Activated CD4-positive, CD25-positive, alpha-beta regulatory T cell (primary cell): Measurements from ENCODE around the gene PLAGL1.
"Not testable (repeated sequence)": the region's sequence is repeated elsewhere in the genome, so short reads cannot be mapped to it uniquely, and the experiment has no call there.

Source experiments
- DNase-seq, 4 experiments: peaks; one replicate each; lab custom pipeline; 2025; lab: John Stamatoyannopoulos, UW

PLAGL1 gene, protein sequence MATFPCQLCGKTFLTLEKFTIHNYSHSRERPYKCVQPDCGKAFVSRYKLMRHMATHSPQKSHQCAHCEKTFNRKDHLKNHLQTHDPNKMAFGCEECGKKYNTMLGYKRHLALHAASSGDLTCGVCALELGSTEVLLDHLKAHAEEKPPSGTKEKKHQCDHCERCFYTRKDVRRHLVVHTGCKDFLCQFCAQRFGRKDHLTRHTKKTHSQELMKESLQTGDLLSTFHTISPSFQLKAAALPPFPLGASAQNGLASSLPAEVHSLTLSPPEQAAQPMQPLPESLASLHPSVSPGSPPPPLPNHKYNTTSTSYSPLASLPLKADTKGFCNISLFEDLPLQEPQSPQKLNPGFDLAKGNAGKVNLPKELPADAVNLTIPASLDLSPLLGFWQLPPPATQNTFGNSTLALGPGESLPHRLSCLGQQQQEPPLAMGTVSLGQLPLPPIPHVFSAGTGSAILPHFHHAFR

DNA sequence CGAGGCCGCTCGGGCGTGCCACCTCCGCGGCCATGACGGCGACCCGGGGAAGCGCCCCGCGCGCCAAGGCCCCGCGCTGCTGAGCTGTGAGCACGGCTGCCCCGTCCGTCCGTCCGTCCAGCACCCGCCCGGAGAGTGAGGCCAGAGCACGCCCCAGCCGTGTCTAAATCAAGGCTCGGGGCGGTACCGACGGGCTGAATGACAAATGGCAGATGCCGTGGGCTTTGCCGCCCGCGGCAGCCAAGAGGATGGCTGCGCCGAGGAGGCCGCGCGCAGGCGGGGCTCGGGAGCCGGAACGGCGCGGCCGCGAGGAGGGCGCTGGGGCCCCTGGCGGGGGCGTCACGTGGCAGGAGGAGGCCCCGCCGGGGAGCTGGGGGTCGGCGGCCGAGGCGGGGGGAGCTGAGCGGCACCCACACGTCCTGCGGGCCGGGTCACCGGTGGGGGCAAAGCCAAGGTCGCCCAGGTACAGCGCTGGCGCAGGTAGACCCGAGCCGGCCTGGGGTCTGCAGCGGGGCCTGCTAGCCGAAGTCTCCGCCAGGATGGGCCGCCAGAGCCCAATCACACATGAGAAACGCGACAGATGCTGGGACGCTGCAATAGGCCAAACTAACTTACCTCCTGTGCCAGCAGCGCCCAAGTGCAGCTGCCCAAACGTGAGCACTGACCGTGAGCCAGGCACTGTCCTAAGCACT, at the start of gene PLAGL1:
Gene PLAGL1 (minus strand): TSS at position 140 of the 692 bp plus-strand sequence. CDS start 60,123 bp downstream, outside the sequence.
- DNase-seq: no peak

DNA sequence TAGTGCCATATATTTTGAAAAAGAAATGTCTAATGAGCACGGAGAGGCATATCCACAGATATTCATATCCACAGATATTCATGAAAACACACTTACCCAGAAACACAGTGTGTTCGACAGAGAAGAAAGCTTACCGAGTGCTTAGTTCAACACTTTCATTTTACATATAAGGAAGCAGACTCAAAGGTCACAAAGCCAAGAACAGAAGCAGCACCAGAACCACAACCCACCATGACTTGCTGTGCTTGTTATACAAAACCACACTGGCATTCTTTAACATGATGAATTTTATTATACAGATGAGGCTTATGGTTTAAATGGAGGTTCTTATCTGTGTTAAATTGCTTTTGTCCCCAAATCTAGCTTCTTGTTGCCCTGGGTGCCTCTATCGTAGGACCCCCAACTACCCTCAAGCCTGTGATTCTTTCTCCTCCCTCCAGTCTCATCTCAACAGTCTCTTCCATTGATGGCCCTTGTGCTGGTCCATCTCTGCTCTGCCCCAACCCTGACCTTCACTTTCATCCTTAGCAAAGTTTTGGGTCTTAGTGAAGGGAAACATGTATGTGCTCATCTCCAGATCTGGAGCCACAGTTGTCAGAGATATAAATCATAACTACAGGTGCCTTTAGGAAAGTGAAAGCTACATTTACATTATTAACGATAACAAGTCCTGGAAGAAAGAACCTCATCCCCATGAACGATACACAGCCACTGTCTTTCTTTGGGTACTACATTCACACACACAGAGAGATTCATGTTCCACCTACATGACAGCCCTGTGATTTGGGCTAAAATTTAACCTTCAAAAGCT, 47.3 kb upstream of the PLAGL1 start:
- DNase-seq: no peak

DNA sequence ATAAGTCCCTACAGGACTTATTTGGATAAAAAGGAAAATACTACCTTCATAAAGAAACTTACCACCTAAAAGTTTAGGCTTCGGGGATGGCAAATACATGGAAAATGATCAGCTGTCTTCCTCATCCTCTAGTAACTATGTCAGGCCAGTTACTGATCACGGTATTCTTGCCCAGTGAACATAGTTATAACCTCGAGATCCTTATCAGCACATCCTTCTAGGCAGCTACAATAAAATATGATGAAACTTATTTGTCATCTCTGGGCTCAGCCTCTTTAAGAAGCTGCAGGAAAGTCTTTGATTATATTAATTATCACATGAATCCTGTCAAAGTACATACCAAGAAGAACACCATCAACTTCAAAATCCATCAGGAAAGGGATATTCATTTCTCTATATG, 45.5 kb upstream of the PLAGL1 start:
- DNase-seq: no peak

DNA sequence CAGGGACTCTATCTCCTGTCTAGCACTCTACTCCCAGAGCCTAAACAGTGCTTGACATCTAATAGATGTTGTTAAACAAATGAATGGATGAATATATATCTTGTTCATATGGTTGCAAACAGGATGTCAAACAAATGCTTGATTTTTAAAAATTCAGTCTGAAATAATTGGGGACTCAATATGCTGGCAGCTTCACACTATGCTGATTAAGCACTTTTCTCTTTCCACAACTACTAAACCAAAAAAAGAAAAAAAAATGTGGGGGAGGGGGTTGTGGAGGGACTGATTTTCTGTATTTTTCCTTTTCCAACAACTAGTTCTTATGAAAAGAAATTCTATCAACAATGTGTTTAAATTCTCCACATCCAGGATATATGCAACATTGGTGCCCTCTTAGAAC, 44.4 kb upstream of the PLAGL1 start:
- DNase-seq: no peak

DNA sequence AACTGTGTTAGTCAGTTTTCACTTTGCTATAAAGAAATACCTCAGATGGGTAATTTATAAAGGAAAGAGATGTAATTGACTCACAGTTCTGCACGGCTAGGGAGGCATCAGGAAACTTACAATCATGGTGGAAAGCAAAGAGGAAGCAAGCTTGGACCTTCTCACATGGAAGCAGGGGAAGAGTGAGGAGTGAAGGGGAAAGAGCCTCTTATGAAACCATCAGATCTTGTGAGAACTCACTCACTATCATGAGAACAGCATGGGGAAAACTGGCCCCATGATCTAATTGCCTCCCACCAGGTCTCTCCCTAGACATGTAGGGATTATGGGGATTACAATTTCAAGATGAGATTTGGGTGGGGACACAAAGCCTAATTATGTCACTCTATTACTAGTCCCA, 41.3 kb upstream of the PLAGL1 start:
- DNase-seq: no peak

DNA sequence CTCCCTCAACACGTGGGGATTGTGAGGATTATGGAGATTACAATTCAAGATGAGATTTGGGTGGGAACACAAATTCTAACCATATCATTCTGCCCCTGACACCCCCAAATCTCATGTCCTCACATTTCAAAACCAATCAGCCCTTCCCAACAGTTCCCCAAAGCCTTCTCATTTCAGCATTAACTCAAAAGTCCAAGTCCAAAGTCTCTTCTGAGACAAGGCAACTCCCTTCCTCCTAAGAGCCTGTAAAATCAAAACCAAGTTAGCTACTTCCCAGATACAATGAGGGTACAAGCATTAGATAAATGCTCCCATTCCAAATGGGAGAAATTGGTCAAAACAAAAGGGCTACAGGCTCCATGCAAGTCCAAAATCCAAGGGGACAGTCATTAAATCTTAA, 39.6 kb upstream of the PLAGL1 start:
- DNase-seq: no peak

DNA sequence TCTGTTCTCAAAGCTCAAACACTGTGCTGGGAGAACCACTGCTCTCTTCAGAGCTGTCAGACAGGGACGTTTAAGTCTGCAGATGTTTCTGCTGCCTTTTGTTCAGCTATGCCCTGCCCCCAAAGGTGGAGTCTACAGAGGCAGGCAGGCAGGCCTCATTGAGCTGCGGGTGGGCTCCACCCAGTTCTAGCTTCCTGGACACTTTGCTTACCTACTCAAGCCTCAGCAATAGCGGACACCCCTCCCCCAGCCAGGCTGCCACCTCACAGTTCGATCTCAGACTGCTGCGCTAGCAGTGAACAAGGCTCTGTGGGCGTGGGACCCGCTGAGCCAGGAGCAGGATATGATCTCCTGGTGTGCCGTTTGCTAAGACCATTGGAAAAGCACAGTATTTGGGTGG, 38.6 kb upstream of the PLAGL1 start:
- not testable (repeated sequence) for DNase-seq

DNA sequence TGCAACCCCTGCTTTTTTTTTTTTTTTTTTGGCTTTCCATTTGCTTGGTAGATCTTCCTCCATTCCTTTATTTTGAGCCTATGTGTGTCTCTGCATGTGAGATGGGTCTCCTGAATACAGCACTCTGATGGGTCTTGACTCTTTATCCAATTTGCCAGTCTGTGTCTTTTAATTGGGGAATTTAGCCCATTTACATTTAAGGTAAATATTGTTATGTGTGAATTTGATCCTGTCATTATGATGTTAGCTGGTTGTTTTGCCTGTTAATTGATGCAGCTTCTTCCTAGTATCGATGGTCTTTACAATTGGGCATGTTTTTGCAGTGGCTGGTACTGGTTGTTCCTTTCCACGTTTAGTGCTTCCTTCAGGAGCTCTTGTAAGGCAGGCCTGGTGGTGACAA, 36.9 kb upstream of the PLAGL1 start:
- DNase-seq: not testable (repeated sequence)

DNA sequence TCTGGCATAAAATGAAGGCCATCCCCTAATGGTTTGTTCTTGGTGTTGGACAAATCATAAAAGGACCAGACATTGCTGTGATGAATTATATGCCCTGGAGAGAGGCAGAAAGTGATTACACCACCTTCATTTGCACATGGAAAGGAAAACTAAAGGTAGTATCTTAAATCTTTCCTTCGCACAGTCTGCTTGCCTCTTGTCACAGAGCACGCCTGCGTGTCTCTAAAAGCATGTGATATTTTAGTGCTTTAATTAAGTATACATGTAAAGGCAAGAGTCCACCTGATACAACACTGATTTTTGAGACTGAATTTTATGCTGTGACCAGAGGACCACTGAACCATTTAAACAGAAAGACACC, 28.8 kb upstream of the PLAGL1 start:
- DNase-seq: no peak

DNA sequence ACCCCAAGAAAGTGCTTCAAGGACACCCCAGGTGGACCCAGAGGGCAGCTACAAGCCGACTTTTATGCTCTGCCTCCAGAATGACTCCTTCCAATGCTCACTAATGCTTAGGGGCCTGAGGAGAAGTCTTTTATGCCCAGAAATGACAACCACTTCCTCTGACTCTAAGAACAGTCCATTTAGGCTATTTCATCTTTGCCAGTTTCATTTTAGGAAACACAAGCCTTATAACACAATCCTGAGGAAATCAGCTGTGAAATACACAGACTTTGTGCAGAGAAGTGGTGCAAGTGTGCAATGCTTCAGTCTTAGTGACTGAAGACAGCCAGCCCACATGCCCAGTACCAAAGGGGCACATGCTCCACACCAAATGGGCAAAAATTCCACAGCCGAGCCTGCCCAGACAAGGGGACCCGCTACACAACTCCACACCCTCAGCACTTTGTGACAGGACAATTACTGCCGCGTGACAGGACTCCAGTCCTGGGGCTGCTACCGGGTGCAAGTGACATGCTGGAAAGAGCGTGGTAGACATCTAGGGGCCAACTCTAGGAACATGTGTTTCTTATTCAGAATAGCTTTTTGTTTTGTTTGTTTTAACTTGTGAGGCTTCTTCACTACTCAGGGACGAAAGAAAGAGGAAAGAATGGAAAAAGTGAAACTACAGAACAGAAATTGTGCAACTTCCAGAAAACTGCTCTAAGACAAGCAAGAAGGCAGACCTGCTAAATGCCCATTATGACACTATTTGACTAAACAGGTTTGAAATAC, 28.2 kb upstream of the PLAGL1 start:
- DNase-seq: no peak

DNA sequence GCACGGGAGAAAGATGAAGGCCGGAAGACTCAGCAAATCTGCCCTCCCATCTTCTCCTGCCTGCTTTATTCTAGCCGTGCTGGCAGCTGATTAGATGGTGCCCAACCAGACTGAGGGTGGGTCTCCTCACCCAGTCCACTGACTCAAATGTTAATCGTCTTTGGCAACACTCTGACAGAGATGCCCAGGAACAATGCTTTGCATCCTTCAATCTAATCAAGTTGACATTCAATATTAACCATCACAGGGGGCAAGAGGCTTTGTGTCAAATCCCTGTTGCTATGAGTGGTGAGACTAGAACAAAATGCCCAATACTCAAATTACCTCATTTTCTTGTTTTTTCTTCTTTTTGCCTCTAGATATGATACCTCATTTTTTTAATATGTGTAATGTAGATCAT, 27.4 kb upstream of the PLAGL1 start:
- DNase-seq: no peak

DNA sequence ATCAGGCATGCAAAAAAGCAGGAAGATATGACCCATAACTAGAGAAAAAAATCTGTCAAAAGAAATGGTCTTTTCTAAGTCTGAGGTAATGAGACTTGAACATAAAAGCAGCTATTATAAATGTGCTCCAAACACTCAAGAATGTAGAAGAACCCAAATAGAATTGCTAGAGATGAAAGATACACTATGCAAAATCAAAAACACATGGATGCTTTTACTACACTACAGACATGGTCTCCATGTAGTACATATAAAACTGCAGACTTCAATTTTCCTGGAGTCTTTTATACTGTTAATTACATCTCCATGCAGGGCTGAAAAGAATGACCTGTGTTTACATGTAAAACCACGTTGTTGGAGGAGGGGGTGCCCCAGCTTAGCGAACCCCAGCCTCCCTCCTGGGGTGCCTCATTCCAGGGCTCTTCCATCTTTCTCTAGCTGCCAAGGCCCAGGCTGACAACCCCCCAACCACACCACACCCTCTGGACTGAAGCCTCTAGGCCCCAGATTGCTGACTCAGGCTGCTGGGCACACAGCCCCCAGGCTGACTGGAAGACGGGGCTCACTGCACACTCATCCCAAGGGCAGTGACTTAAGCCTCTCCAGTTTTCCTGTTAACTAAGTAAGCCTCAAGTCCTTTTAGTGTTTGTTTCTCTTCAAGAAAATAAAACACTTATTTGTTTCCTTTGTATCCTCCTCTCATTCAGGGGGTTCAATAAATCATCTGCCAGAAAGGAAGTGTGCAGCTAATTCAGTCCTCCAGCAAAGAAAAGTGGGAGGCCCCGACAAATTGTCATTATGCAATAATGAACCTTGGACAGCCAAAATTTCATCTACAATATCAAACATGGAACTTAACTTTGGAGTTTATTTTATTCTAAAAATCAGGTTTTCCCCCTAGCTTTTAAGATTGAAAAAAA, 26.0 kb upstream of the PLAGL1 start:
- DNase-seq: no peak

DNA sequence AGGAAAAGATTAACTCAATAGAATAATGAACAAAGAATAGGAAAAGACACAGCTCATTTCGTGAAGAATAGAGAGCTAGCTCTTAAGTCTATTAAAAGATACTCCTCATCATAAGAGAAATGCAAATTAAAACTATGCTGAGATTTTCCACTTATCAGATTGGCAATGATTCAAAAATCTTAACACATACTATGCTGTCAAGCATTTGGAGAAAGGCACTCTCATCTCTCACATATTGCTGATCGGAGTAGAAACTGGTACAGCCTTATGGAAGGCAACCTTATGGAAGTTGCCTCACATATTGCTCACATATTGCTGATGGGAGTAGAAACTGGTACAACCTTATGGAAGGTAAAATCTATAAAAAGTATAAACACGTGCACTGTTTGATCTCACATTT, 21.4 kb upstream of the PLAGL1 start:
- DNase-seq: no peak

DNA sequence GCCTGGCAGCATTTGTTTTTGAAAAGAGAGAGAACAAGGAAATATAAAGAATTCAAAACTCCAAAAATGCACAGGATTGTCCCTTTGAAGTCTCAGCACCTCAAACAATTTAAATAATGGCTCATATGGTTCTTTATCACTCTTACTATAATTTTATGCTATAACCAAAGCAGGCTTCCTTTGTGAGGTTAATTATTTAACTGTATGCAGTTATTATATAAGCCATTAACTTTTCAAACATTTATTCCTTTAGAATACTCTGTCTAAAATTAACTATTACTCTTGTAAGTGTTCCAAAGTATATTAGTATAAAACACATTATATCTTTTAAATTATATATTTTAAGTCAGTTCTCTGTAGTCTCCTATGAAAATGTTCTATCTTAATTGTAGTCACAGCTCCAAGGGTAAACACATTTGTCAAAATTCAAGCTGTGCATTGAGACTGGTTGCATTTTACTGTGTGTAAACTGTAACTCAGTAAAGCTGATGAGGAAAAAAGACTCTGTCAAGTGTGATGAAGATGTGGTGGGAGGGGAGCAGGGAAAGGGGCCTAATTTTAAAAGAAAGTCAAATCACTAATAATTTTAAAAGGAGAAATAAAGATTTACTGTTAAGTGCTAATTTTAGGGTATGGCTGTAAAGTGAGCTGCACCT, 20.0 kb upstream of the PLAGL1 start:
- DNase-seq: no peak

DNA sequence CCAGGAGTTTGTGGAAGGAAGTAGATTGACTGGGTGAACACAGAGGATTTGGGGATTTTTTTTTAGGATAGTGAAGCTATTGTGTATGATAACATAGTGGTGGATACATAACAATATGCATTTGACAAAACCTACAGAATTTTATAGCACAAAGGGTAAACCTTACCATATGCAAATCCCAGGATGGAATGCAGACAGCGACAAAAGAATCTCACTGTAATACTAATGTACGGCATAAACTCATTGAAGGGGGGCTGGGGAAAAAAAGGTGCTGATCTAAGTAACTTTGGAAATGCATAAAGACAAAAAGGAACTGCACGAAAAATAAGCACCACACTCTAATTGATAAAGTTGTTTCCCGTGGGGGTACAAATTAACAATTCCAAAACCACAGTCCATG, 15.2 kb upstream of the PLAGL1 start:
- no peak for DNase-seq

DNA sequence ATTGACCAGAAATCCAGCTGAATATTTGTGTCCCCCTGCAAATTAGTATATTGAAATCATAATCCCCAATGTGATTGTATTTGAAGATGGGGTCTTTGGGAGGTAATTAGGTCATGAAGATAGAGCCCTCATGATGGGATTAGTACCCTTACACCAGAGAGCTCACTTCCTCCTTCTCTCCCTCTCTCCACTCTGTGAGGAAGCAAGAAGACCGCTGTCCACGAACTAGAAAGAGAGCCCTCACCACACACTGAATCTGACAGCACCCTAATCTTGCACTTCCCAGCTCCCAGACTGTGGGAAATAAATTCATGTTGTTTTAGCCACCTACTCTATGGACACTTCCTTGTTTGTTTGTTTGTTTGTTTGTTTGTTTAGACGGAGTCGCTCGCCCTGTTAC, 11.9 kb upstream of the PLAGL1 start:
- no peak for DNase-seq

DNA sequence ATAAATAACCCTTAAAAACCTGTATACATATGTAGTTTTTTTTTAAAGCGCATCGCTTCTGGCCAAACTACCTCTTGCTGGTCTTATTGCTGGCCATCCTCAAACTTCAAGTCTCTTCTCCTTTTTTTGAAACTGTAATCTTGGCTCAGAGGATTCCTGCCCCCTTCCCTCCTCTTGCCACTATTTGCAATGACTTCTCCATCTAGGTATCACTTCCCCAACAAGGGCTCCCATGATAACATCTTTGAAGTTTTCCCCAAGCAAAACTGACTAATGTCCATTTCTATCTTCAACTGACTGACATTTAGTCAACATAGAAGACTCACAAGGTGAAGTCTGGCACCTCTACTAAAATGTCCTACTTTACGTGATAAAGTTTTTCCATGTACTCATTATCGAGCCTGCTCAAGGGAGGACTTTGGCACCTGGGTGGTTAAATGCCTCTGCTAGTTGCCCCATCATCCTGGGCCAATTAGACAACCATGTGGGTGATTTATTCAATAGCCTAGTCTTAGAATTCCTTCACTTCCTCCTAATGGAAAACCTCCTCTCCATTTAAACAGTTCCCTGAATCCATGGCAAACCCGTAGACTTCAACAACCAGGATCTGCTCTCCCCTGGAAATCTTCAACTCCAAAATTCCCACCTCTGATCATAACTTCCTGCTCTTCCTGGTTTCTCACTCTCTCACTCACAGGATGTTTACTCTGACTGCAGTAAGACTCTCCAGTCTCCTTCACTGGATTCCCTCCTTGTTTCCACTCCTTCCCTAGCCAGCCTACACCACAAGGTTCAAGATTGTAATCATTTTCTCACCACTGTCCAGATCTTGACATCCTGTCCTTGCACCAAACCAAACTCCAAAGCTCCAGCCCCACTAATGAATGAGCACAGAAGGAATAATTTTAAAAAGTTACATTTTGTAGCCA, 9.4 kb upstream of the PLAGL1 start:
- no peak for DNase-seq

DNA sequence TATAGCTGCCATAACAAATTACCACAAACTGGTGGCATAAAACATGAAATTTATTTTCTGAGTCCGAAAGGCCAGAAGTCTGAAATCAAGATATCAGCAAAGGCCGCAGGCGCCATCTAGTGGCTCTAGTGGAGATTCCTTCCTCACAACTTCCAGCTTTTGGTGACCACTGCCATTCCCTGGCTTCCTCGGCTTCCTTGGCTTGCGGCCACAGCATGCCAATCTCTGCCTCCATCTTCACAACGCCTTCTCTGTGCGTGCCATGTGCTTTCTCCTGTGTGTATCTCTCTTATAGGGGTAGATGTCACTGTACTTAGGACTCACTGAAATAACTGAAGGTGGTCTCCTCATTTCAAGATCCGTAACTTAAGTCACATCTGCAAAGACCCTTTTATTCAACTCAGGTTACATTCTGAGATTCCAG, 5.4 kb upstream of the PLAGL1 start:
- DNase-seq: peak; percentile 10 to 40 (median 32)

DNA sequence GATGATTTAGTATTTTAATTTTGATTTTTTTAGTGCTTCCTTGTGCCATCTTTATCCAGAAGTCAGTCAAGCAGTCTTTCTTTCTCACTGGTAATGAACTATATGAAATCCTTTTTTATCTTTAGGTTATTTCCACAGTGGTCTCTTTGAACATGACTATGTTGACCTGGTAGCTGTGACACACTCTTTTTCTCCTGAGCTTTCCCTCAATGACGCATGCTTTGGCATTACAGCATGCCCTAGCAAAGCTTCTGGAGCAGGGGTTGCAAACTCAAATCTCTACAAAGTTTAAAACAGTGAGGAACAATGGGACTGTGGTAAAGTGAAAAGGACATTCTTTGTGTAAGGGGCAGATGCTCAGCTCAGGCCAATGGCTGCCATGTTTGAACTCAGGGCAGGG, 4.5 kb upstream of the PLAGL1 start:
- DNase-seq: no peak
